DND-41 (cell line): Measurements from ENCODE around the gene CHERP.

ENCODE experiments used
- CTCF ChIP-seq: IDR thresholded peaks from 2 replicates; pipeline ENCODE4 v1.5.1; 2012; ENCODE audit warnings: borderline replicate concordance, low read length, moderate library complexity, mild to moderate bottlenecking; ENCODE audit not compliant: poor library complexity, severe bottlenecking; ENCODE audit errors: extremely low read depth
- EZH2 ChIP-seq: IDR thresholded peaks from 3 replicates; pipeline ENCODE4 v1.6.1; 2012; ENCODE audit warnings: borderline replicate concordance, low read depth, mild to moderate bottlenecking, moderate library complexity, low read length, inconsistent platforms; ENCODE audit not compliant: severe bottlenecking

GRCh38 chr19:16542045-16542909 is at the start of gene CHERP:
- TF ChIP-seq EZH2, result no peak
- TF ChIP-seq CTCF, result no peak
